CD4-positive, alpha-beta T cell treated with Interleukin-6 for 4 hours (primary cell): ENCODE data around the gene WDR45.

Experiments used
- DNase-seq: peaks from one replicate; pipeline ENCODE4 v3.0.0-alpha.2; 2020; ENCODE audit warnings: mixed read lengths

The WDR45 gene

GRCh38 chrX:49073601-49074575 lies 5.8 kb downstream of the WDR45 start, which contains the start of gene PRAF2:
TSS of gene PRAF2 (minus strand) at chrX:49074002. CDS start at chrX:49073987, 15 bp downstream.
- peak; percentile 93 for DNase-seq

- DNase-seq, result no peak
Measured at GRCh38 chrX:49072712-49073095, 7.0 kb downstream of the WDR45 start.

GRCh38 chrX:49071877-49072711 lies 7.6 kb downstream of the WDR45 start:
- DNase-seq, result no peak

GRCh38 chrX:49070988-49071387 lies 8.7 kb downstream of the WDR45 start:
- no peak for DNase-seq

- DNase-seq, result no peak
Measured at GRCh38 chrX:49069038-49069437, 10.6 kb downstream of the WDR45 start.

- no peak for DNase-seq
Measured at GRCh38 chrX:49067285-49068120, 12.2 kb downstream of the WDR45 start.

- DNase-seq, result no peak
Measured at GRCh38 chrX:49066690-49067089, 13.0 kb downstream of the WDR45 start.

GRCh38 chrX:49066278-49066677 lies 13.4 kb downstream of the WDR45 start:
- no peak for DNase-seq

GRCh38 chrX:49064735-49065134 lies 15.0 kb downstream of the WDR45 start:
- no peak for DNase-seq

- DNase-seq, result no peak
Measured at GRCh38 chrX:49064303-49064702, 15.4 kb downstream of the WDR45 start.

- no peak for DNase-seq
Measured at GRCh38 chrX:49063715-49064114, 16.0 kb downstream of the WDR45 start.

- DNase-seq, result no peak
Measured at GRCh38 chrX:49061916-49062315, 17.8 kb downstream of the WDR45 start.

- no peak for DNase-seq
Measured at GRCh38 chrX:49061490-49061889, 18.2 kb downstream of the WDR45 start.

GRCh38 chrX:49060914-49061313 lies 18.8 kb downstream of the WDR45 start:
- DNase-seq, result no peak

GRCh38 chrX:49059681-49060085 lies 20.0 kb downstream of the WDR45 start:
- DNase-seq, result no peak

GRCh38 chrX:49059201-49059600 lies 20.5 kb downstream of the WDR45 start:
- DNase-seq, result no peak

GRCh38 chrX:49058794-49059193 lies 20.9 kb downstream of the WDR45 start, which contains the start of gene CCDC120:
TSS of gene CCDC120 (plus strand) at chrX:49058999. CDS start at chrX:49062042, 3,043 bp downstream.
- no peak for DNase-seq

GRCh38 chrX:49054073-49054762 lies 25.5 kb downstream of the WDR45 start:
- no peak for DNase-seq

- peak; percentile 80 for DNase-seq
Measured at GRCh38 chrX:49053223-49054072, 26.2 kb downstream of the WDR45 start.

GRCh38 chrX:49043987-49044281 lies 35.8 kb downstream of the WDR45 start:
- DNase-seq, result no peak
